ENCODE results near the gene SLC2A1.

SLC2A1 gene

DNA sequence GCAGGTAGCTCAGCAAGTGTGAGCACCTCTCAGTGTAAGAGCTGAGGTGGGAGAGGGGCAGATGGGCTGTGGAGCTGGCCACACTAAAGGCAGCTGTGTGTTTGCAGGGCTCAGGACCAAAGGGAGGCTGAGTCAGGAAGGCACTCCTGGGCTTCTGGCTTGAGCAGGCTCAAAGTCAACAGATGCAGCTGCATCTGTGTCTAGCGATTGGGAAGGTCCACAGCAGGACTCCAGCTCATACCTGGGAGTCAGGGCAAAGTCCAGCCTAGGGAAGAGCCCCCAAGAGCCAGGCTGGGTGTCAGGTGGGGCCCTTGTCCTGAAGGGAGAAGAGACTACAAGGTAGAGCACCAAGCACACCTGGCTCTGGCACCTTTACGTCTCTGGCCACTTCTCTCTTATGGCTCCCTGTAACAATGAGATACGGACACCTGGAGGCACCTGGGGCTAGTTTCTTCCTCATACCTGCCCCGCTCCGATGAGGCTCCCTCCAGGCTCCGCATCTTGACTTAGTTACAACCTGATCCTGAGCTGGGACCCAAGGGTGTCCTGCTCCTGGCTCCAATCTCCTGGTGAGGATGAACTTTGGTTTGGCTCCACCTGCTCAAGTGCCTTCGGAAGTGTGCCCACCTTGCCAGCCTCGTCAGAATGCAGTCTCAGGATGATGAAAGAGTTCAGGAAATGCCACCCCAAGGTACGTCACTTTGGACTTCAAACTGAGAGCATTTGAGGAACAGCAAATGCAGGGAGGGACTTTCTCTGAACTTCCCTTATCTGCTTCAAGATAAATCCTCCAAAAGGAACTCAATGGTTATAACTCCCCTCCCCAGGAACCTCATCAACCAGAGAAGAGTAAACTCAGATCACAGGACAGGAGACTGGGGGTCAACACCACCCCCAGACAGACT, 21.5 kb upstream of the SLC2A1 start:
- no peak for DNase-seq

DNA sequence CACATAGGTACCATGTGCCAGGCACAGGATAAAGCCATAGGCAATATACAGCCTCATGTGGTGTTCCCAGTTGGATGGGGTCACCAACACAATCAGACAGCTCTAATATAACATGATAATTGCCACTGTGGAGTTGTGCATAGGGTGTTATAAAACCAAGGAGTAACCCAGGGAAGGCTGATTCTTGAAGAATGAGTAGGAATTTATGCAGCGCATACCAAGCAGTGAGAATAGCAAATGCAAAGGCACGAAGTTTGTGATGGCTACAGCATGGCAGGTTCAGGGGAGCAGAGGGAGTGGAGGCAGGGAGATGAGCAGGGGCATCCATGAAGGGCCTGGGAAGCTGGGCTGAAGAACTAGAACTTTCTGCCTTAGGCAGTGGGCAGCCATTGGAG, 20.4 kb upstream of the SLC2A1 start:
- DNase-seq: no peak

DNA sequence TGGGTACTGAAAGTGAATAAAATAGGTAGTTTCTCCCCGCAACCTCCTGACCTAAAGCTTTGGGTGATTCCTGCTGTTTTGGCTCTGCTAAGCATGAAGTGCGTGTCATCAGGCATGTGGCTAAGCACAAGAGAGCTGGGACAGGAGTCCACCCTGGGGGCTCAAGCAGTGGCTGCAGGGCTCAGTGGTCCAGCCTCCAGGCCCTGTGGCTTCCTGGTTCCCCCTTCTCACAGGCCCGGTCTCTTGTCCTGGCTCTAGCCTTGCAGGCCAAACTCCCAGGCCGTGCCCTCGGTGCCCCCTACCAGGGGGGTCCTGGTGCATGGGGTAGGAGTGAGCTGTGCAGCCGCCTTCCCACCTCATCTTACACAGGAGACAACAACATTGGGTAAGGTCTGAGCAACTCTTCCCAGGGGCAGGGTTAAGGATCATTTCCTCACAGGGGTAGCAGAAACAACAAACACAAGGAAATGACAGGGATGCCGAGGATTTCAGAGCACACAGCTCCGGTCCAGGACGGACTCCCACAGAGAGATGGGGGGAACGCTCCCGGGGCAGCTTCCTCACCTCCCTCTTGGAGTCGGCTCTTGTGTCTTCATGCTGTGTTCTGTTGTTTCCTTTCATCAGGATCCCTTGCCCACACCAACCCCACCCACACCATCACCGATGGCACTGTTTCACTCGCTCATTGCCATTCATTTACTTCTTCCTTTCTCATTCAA, 19.8 kb upstream of the SLC2A1 start:
- DNase-seq: no peak

DNA sequence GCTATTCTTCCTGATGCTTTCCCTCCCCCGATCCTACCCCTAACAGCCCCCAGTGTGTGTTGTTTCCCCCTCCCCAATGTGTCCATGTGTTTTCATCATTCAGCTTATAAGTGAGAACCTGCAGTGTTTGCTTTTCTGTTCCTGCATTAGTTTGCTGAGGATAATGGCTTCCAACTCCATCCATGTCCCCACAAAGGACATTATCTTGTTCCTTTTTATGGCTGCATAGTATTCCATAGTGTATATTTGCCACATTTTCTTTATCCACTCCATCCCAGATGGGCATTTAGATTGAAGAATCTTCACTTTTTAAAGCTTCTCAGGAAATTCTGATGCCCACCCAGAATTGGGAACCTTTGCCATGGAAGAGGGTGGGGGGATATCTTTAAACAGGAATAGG, 19.0 kb upstream of the SLC2A1 start:
- DNase-seq: no peak

DNA sequence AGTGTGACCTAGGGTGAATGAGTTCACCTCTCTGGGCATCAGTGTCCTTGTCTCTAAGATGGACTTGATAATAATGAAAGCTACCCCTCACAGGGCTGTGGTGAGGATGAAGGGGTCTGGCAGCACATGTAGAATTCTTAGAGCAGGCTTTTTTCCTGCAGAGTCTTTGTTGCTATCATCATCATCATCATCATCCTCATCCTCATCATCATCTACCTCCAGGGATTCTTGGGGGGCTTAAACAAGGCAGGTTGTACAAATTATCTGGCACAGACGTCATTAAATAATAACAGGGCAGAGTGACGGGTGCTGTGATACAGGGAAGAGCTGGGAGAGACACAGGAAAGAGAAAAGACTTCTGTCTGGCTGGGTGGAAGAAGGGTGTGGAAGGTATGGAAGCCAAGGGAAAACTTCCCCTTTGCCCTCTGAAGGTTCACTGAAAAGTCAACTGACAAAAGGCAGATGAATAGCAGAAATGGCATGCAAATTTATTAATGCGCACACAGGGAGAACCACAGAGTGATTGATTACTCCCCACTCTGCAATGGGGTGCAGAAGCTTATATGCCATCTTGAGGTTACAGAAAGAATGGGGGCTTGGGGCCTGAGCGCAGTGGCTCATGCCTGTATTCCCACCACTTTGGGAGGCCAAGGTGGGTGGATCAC, 17.0 kb upstream of the SLC2A1 start:
- no peak for DNase-seq

DNA sequence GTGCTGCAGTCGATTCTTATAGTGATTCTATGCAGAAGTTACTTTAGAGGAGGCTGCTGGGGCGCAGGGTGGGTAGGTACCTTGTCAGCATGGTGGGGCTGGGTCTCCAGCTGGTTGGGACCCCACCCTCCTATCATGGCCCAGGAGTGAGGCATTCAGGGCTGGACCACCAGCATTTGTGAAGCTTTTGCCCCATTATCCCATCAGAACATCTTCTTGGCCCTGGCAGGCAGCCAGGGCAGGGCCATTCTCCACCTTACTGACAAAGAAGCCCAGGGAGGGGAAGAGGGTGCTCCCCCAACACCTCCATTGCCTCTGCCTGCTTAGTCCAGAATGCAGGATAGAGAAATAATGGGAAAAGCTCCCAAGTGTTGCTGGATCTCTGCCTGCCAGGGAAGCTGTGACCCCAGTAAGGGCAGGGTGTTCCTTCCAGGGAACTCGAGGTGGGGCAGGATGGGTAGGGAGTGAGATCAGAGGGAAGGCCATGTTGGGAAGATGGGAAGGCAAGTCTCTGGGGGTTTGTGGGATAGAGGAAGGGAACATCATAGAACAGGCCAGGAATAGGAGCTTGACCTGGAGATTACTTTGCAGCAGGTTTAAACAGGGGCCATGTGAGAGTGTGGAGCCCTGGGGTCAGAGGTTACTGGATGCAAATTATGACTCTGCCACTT, 16.2 kb upstream of the SLC2A1 start:
- no peak for DNase-seq

DNA sequence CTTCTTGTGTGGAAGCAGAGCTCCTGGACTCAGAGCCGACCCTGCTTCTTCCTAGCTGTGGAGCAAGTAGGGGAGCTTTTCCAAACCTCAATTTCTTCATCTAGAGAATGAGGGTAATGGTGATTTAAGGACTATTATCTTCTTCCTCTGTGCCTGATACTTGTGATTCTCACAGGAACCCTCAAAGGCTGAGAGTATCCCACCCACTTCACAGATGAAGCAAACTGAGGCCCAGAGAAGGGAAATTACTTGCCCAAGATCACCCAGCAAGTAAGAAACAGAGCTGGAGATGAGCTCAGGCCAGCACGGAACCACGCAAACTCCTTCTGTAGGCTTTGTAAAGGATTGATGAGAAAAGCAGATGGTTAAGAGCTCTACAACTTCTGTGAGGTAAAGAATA, 15.1 kb upstream of the SLC2A1 start:
- DNase-seq: no peak

DNA sequence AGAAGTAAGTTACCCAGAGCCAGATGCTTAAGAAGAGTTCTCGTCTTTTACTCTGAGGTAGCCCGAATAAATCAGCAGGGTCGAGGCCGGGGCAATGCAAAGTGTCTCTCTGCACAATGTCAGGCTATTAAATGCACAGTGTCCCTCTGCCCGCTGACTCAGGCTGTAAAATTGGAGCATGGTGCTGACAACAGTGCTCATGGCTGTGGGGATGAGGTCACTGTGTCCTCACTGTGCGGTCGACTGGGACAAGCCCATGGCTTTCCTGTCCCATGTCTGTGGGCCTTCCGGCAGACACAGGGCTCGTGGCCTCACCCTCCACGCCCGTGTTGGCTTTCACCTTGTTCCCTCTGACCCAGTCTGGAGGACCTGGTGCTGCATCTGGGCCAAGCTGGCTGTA, 14.6 kb upstream of the SLC2A1 start:
- no peak for DNase-seq

DNA sequence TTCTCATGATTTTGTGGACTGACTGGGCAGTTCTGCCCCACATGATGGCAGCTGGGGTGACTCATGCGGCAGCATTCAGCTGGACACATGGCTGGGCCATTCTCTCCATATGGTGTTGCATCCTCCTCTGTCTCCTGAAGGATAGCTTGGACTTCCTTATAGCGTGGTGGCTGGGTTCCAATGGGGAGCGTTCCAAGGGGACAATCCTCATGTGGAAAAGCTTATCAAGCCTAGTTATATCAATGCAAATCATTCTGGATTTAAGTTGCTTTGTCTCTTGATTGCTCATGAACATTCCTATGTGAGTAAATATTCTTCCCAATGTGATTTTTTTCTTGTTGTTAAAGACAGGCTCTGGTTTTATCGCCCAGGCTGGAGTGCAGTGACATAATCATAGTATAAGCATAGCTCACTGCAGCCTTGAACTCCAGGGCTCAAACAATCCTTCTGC, 13.2 kb upstream of the SLC2A1 start:
- DNase-seq: no peak

DNA sequence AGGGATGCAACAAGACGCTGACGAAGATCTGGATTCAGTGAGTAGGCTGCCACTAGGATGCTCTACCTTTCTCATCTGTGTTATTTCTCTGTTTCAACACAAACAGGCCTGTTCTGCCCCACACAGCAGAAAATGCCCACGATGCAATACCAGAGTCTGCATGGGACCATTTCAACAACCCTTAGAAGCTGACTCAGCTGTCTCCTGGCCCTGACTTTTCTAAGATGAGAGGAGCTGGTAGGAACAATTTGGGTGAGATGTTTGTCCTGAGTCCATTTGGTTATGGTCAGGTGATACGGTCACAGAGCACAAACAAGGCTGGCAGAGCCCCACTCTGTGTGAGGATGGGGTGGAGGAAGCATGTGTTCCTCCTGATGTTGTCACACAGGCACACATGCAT, 11.5 kb upstream of the SLC2A1 start:
- DNase-seq: no peak

DNA sequence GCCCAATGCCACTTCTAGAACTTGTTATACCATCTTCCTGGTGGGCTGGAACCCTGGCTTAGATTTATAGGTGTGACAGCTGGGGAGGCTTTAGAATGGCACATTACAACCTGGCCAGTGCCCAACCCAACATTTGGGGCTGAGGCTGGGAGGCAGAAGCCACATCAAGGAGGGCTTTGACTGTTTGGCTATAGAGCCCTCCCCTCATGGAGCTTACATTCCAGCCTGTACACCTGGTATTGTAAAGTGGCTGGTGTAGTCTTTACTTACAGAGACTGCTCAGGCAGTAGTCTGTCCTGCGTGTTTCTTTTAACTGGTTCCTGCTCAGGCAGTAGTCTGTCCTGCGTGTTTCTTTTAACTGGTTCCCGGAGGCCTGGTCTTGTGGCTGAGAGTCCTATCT, 10.0 kb upstream of the SLC2A1 start:
- DNase-seq: no peak

DNA sequence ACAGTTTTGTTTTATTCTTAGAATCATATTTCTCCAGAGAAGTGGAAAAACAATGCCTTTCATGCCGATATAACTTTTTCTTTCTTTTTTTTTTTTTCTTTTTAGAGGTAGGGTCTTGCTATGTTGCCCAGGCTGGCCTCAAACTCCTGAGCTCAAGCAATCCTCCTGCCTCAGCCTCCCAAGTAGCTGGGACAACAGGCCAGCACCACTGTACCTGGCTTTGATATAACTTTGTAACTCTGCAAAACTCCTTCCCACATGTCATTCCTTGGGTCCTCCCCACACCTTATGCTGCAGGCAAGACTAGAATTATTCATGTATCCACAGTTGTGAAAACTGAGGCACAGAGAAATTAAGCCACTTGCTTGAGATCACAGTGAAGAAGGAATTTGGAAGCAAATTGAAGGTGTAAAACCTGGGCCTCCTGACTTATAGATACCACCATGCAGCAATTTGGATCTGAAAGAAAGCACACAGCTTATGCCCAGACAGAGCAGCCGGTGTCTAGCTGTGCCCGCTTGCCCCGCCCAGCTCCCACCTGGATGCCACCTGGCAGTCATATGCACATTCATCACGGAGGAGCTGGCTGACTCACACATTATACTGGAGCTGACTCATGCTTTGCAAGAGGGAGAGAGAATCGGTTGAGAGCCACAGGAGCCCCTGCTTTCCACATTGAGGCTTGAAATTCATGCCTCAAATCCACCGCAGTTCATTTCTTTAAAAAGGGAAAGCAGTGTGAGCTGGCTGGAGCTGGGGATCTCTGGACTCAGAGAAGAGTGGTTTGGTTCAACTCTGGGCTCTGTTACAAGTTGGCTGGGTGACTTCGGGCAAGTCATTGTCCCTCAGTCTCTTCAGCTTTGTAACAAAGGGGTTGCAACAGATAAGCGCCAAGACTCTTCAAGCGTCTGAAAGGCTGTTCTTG, 8.3 kb upstream of the SLC2A1 start:
- DNase-seq: peak; percentile 98

DNA sequence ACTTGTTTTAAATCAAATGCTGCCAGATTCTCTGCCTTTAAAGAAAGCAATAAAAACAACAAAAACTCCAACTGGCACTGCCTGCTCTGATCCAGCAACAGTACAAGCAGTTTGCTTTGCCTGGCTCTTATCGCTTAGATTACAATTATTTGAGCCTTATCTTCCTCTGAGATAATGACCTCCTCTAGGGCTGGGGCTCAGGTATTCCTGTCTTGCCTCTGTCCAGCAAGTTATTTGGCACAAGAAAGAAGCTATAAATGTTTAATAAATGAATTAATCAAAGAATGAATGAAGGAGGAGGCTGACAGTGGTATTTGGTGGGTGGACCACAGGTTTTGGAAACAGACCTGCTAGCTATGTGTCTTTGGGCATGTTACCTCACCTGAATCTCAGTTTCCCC, 6.7 kb upstream of the SLC2A1 start:
- DNase-seq: no peak

DNA sequence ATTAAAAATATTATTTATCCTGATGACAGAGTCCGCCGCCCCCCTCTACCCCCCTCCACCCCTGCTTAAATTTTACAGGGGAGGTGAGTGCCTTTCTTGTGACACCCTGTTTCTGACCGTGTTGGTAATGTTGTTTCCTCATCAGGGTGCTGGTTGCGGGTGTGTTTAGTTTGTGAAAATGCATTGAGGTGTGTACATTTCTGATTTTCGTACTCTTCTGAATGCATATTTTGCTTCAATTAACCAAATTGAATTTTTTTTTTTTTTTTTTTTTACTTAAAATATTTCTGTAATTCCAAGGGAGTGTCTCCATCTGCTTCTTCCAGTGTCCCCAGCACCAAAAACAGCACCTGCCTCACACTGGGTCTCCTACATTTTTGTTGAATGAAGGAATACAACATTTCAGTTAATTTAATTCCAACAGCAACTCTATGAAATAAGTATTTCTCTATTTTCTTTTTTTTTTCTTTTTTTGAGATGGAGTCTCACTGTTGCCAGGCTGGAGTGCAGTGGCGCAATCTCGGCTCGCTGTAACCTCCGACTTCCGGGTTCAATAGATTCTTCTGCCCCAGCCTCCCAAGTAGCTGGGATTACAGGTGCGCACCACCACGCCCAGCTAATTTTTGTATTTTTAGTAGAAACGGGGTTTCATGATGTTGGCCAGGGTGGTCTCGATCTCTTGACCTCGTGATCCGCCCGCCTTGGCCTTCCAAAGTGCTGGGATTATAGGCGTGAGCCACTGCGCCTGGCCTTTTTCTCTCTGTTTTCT, 5.6 kb upstream of the SLC2A1 start:
- DNase-seq: no peak

DNA sequence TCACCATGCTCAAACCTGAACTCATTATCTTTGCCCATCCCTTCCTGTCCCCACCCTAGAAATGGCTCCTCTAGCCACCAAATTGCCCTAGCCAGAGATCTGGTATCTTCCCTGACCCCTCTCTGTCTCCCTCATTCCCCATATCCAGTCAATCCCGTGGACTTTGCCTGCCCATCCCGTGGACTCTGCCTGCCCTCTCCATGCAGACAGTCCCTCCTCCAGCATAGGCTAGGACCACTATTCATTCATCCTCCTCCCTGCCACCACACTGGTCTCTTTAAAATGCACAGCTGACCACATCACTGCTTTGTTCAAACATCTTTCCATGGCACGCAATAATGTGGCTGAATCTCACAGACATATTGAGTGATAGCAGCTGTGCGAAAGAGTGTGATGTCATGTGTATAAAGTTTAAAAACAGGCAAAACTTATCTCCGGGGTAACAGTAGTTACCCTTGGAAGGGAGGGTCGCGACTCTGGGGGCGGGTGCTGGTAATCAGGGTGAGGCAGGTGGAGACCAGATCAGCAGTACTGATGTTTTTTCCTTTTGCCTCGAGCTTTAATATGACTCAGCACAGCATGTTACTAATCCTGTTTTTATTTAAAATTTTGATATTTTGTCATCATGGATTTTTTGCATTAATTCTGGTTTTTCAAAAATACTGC, 4.8 kb upstream of the SLC2A1 start:
- DNase-seq: no peak

DNA sequence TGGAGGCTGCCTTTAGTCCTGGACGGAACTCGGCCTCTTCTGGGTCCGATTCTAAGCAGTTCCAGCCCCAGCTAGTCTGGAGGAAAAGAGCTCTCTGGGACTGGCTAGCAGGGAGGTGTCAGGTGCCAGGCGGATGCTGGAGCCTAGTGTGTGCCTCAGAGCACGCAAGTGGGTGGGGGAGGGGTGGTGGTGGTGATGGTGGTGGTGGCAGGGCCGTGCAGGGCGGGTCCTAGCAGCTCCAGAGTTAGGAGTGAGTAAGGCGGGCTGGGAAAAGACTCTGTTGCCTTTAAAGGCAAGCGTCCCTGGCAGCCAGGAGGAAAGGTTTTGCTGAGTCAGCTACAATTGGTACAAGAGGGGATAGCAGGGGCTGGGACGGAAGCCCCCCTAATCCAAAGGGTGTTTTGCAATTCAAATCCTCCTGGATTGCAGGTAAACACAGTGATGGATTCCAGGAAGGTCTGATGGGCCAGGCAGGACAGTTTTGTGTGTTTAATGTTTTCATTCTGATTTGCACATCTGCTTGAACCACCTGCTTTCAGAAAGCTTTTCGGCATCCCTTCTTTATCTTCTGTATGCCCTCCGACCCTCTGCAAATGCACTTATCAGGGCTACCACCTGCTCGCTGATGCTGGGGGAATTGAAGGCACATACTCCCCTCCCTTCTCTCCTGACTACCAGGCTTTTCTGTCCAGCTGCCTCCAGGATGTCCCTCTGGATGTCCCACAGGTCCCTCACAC, 4.1 kb upstream of the SLC2A1 start:
- peak; percentile 97 for DNase-seq

DNA sequence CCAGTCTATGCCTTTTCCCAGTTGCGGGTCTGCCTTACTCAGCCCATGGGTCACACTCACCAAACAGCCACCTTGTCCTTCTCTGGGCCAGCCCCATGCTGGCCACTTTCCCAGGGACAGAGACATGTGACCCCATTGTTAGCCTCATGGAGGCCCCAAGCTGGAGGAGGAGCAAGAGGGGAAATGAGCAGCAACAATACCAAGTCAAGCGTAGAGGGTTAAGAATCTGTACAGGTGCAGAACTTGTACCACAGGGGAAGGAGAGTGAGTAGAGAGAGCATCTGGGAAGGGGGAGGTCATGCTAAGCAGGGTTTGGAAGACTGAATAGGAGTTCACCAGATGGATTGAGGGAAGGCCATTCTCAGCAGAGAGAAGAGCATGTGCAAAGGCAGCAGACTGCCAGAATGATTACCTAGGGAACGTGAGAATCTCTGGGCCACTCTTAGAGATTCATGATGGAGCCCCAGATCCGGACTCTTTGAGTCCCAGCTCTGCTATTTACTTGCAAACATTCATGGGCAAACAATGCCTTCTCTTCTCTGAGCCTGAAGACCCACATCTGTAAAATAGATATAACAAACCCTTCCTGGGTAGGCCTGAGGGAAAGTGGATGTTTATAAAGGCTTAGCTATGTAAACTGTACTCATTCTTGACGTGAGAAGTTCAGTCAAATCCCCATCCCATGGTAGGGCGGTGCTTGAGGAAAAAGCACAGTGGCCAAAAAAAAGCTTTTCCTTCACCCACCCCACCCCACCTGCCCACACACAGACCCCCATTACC, 2.8 kb upstream of the SLC2A1 start:
- no peak for DNase-seq

DNA sequence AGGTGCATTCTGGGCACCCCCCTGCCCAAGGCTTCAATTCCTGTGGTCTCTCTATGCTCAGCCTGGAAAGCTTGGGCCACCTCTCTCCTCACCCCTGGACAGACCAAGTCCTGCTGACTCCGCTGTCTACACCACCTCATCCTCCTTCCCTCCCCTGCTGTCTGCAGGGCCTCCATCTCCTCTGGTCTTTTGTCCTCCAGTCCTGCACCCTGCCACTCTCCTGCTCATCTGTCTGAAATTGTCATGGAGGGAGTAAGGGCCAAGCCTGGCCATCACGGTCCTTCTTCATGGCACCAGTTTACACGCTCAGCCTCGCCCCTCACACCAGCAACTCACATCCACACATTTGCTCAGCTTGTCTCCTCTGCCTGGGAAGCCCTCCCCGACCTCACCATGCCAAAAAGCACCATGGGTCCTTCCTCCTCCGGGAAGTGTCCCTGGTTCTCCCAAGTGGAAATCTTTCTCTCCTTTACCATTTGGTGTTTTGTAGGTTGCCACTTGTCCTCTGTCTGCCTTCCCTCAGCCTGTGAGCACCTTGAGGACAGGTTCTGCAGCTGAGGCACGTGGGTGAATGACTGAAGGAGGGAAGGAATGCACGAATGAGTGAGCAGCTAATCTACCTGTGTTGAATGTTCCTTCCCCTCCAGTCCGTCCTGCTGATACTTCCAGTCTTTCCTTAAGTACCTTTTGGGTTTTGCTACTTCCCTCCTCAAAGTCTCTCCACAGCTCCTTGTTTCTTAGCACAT, 2.1 kb upstream of the SLC2A1 start:
- DNase-seq: no peak

DNA sequence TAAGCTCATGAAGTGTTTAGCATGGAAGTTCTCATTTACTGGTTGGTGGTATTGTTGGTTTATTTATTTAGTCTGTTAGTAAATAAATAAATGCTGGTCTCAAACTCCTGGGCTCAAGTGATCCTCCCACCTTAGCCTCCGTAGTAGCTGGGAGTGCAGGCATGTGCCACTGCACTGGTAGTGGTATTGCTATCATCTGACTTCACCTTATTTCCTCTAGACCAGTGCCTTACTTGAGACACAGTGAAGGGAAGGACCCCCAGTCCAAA, 1.4 kb upstream of the SLC2A1 start:
- no peak for DNase-seq
